Kidney epithelial cell (primary cell): ENCODE results near the gene DYNLT3. TPM values are rescaled to one million over a fixed set of nuclear protein-coding genes. Genes with fewer than 3 reads are reported as not detected.

Experiments
- DNase-seq: peaks from one replicate; pipeline ENCODE4 v3.0.0-alpha.2; 2010; ENCODE audit warnings: low read depth
- H3K27me3 ChIP-seq: 2 replicates; pipeline ENCODE4 v1.6.0; 2011; ENCODE audit warnings: low read length; ENCODE audit not compliant: control insufficient read depth, insufficient read depth
- H3K36me3 ChIP-seq: 2 replicates; pipeline ENCODE4 v1.5.1; 2011; ENCODE audit warnings: low read length; ENCODE audit not compliant: control insufficient read depth, insufficient read depth
- H3K4me3 ChIP-seq: 2 replicates; pipeline ENCODE4 v1.5.1; 2011; ENCODE audit warnings: low read depth, mild to moderate bottlenecking, control low read depth, low read length
- CTCF ChIP-seq: IDR thresholded peaks from 2 replicates; pipeline ENCODE4 v1.5.1; 2011; ENCODE audit warnings: mild to moderate bottlenecking, moderate library complexity, low read length, control low read depth, inconsistent platforms; ENCODE audit not compliant: insufficient read depth, poor library complexity, severe bottlenecking
- total RNA-seq: library from RNA; depleted of rRNA; stranded (reverse); fragments of >200 nt; gene quantifications from 2 replicates; pipeline ENCODE4 v1.2.3, GENCODE V29; 2015

DYNLT3 gene
- total RNA-seq, 1 donor from 2014 or later, result 35.6 TPM

- Histone ChIP-seq H3K36me3 (no peaks in the 10 kb centered on the region), H3K4me3 (no peak overlapping the region), H3K27me3 (no peaks in the 10 kb centered on the region)
- no peak for DNase-seq
- no peak for TF ChIP-seq CTCF
These were observed 46.7 kb downstream of the DYNLT3 start for GRCh38 chrX:37800717-37801116.

- Histone ChIP-seq H3K4me3 (no peak overlapping the region), H3K36me3 (no peaks in the 10 kb centered on the region), H3K27me3 (no peaks in the 10 kb centered on the region)
- TF ChIP-seq CTCF, result no peak
- DNase-seq, result no peak
These were observed 47.4 kb downstream of the DYNLT3 start for GRCh38 chrX:37799936-37800335.

- no peaks in the 10 kb centered on the region for H3K27me3 ChIP-seq
- TF ChIP-seq CTCF, result no peak
- H3K36me3 ChIP-seq, result no peaks in the 10 kb centered on the region
- no peak for DNase-seq
- H3K4me3 ChIP-seq, result no peak overlapping the region
These were observed 50.6 kb downstream of the DYNLT3 start for GRCh38 chrX:37796805-37797204.

- Histone ChIP-seq H3K27me3 (no peaks in the 10 kb centered on the region), H3K36me3 (no peaks in the 10 kb centered on the region), H3K4me3 (no peak overlapping the region)
- TF ChIP-seq CTCF, result no peak
- DNase-seq, result no peak
These were observed 51.1 kb downstream of the DYNLT3 start for GRCh38 chrX:37796310-37796709.

Other genes starting within 250 kb of the DYNLT3 start
- gene XK, start 161.8 kb downstream of the DYNLT3 start, total RNA-seq, result 0.34 and 1.1 TPM in 2 replicates
- 0.27 and 0.38 TPM in 2 replicates for gene CYBB, start 67.5 kb downstream of the DYNLT3 start, total RNA-seq
- 0.08 TPM in 1 of 2 replicates, not detected in the other for gene SYTL5, start 159.0 kb upstream of the DYNLT3 start, total RNA-seq